Pancreas (tissue), 10 donors: ENCODE measurements around the gene MOB3B. TPM values are rescaled to one million over a fixed set of nuclear protein-coding genes. Genes with fewer than 3 reads are reported as not detected.

Source experiments
- ATAC-seq, 4 donors: fragments of 200-7000 bp; cut with Tn5 transposase; one replicate each; pipeline versions ENCODE4 v1.8.0 to v1.9.1; 2020; ENCODE audit warnings: mild to moderate bottlenecking in 4 of 4, moderate library complexity in 4 of 4
- DNase-seq, 6 donors: peaks; one replicate each; pipeline ENCODE4 v3.0.0-alpha.2; 2020
- FAIRE-seq: peaks from 2 replicates; lab custom pipeline; 2012; peaks lifted over from hg19 to GRCh38; lab: Jason Lieb, UNC
- H3K27ac ChIP-seq, 4 donors: fragments of 200-600 bp; sonication (generic); 1 replicate in 3 of 4; 2 replicates in 1 of 4; pipeline versions ENCODE4 v1.5.0 to v1.8.0; 2020
- H3K27me3 ChIP-seq, 4 donors: fragments of 200-600 bp; one replicate each; pipeline ENCODE4 v1.8.0; 2021
- H3K36me3 ChIP-seq, 3 donors: fragments of 200-600 bp; sonication (generic) in 1 of 3; one replicate each; pipeline versions ENCODE4 v1.5.0 to v1.8.0; 2020 to 2021
- H3K4me1 ChIP-seq, 3 donors: fragments of 200-600 bp; one replicate each; pipeline ENCODE4 v1.8.0; 2021
- H3K4me3 ChIP-seq, 4 donors: fragments of 200-600 bp; sonication (generic) in 2 of 4; one replicate each; pipeline versions ENCODE4 v1.5.0 to v1.8.0; 2020 to 2021
- H3K9me3 ChIP-seq, 4 donors: fragments of 200-600 bp; one replicate each; pipeline ENCODE4 v1.8.0; 2021
- WGBS, 2 donors: extraction: QIAGEN DNeasy Blood & Tissue Kit; methylation state at CpG; one replicate each; pipeline ENCODE4 v1.1.7; 2013; 5-methylcytosine and 5-hydroxymethylcytosine counted together
- intact Hi-C, 3 donors: fragments of 100-400 bp; cut with DNase I; formaldehyde crosslinking; loops; one replicate each; pipeline versions ENCODE4 v1.11.1 to v1.14.2; 2022
- polyA plus RNA-seq, 2 donors: library from polyadenylated mRNA; stranded (reverse); fragments of 200-250 nt; gene quantifications; one replicate each; pipeline ENCODE4 v1.2.3, GENCODE V29; 2013
- total RNA-seq, 6 donors: library from RNA; stranded (reverse); fragmentation: NEBNext Ultra II Directional in 4 of 6; extraction: Animal tissue kit (Norgen Biotek cat#: 25700) in 4 of 6; gene quantifications; one replicate each; pipeline versions ENCODE4 v1.2.1 to v1.2.4, GENCODE V29; 2021 to 2023
- TF ChIP-seq, protein P1 (sequence below), 4 donors: fragments of 200-600 bp; sonication (generic) in 3 of 4; IDR thresholded peaks; one replicate each; pipeline versions ENCODE4 v1.5.0 to v1.8.0; 2021; ENCODE audit warnings: antibody characterized with exemption in 4 of 4
- donor health status: healthy with polysubstance abuse.
- donor health status: DM: no; HTN: no; CAD: no; lungs with moderate emphysema.
- donor health status: DM: no; HTN: no; CAD: no.
- donor health status: control.
- donor health status: control.
- donor health status: Bipolar disorder and iron deficiency.
- donor health status: DM: yes; HTN: yes; CAD: no.
- donor health status: DM: no; HTN: no; CAD: no.
- donor health status: DM: no; HTN: no; CAD: no.
- donor health status: DM: yes; HTN: yes; CAD: no.

MOB3B gene
- total and polyA plus RNA-seq, 8 donors: 1.4 to 10.5 (median 4.0) TPM

DNA sequence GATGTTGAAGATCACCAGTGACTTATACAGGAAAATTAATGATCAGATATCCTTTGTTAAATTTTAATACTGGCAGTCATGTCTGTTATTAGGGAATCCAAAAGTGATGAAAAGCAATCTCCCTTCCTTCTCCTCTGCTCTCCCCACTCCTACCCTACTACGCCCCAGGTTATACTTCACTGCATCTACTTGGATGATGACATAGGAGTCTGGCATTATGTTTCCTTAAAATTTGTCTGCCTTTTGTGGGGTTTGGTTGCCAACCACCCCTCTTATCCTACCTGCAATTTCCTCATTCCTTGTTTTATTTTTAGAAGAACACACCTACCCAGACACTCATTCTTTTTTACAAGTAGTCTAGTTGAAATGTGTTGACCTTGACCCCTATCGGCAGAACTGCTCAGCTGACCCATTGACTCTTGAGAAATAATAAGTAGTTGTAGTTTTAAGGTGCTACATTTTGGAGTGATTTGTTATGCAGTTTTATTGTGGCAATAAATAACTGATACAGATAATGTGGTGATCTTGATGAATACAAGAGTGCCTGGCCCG lies 5.1 kb upstream of the MOB3B start:
- WGBS, 2 donors: 58 to 62% methylated on average over 3 of the region's 3 CpGs
- FAIRE-seq (no peak), DNase-seq (no peak), ATAC-seq (no peak)
- TF ChIP-seq, protein P1, sequence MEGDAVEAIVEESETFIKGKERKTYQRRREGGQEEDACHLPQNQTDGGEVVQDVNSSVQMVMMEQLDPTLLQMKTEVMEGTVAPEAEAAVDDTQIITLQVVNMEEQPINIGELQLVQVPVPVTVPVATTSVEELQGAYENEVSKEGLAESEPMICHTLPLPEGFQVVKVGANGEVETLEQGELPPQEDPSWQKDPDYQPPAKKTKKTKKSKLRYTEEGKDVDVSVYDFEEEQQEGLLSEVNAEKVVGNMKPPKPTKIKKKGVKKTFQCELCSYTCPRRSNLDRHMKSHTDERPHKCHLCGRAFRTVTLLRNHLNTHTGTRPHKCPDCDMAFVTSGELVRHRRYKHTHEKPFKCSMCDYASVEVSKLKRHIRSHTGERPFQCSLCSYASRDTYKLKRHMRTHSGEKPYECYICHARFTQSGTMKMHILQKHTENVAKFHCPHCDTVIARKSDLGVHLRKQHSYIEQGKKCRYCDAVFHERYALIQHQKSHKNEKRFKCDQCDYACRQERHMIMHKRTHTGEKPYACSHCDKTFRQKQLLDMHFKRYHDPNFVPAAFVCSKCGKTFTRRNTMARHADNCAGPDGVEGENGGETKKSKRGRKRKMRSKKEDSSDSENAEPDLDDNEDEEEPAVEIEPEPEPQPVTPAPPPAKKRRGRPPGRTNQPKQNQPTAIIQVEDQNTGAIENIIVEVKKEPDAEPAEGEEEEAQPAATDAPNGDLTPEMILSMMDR (IDR thresholded peaks at IDR 0.05): no peak
- no peak overlapping the region for H3K27ac ChIP-seq
- H3K36me3 ChIP-seq: no peaks in the 10 kb centered on the region
- H3K27me3 ChIP-seq: no peaks in the 10 kb centered on the region
- H3K9me3 ChIP-seq: no peaks in the 10 kb centered on the region
- H3K4me3 ChIP-seq: no peak overlapping the region
- intact Hi-C loops: loop anchor here in 2 of 3 donors (5.0 to 10.0 kb wide), 2 partner anchors 197 to 200 kb away; no protein-coding TSS in a partner anchor
- peaks cover 4 to 23% (median 6%) of the 10 kb centered on the region in 3 donors for H3K4me1 ChIP-seq

DNA sequence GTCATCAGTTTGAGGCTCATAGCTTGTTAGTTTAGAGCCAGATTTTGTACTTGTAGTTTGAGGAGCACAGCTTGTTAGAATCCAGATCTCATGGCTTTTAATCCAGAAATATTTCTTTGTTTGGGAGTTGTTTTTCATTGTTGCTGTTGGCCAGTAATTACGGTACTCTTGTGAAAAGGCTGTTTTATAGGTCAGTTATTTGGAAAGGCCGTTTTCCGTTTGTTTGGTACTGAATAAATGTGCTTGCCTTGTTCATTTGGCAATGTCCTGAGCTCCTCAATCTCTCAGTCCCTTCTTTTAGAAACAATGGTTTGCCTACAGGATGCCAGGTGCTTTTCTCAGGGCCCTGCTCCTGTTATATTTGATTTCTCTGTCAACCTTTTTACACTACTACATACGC lies 4.5 kb upstream of the MOB3B start:
- no peak overlapping the region for H3K27ac ChIP-seq
- 54 to 56% methylated on average over 4 of the region's 4 CpGs for WGBS, 2 donors
- FAIRE-seq: no peak

DNA sequence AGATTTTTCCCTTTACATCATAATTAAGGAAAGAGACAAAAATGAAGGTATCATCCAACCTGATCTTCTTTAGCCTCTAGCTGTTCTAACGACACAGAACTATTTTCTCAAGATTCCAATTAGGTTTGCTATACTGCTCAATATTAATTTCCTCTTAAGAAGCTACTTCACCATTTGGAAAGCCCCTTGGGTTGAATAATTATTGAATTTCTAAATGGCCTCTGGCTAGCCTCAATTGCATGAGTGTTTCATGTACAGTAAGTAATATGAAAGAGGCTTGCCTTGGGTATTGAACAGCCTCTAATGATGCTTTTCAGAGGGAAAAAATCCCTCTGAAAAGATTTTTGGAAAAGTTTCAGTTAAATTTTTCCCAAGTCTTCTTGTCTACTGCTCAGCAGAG lies 3.7 kb upstream of the MOB3B start:
- no peak for ATAC-seq
- no peak overlapping the region for H3K27ac ChIP-seq
- intact Hi-C loops: loop anchor here in 2 of 3 donors (5.0 to 10.0 kb wide), 2 partner anchors 196 to 199 kb away; no protein-coding TSS in a partner anchor

More for the DNA sequence above, 4.5 kb upstream of the MOB3B start:
- H3K27me3 ChIP-seq: no peaks in the 10 kb centered on the region
- DNase-seq: no peak
- H3K36me3 ChIP-seq: no peaks in the 10 kb centered on the region
- no peaks in the 10 kb centered on the region for H3K9me3 ChIP-seq
- no peak for ATAC-seq
- TF ChIP-seq, protein P1 (IDR thresholded peaks at IDR 0.05): no peak
- intact Hi-C loops: loop anchor here in 2 of 3 donors (5.0 to 10.0 kb wide), 2 partner anchors 197 to 199 kb away; no protein-coding TSS in a partner anchor
- H3K4me1 ChIP-seq: peaks cover 0 to 17% (median 0%) of the 10 kb centered on the region in 3 donors
- no peak overlapping the region for H3K4me3 ChIP-seq

DNA sequence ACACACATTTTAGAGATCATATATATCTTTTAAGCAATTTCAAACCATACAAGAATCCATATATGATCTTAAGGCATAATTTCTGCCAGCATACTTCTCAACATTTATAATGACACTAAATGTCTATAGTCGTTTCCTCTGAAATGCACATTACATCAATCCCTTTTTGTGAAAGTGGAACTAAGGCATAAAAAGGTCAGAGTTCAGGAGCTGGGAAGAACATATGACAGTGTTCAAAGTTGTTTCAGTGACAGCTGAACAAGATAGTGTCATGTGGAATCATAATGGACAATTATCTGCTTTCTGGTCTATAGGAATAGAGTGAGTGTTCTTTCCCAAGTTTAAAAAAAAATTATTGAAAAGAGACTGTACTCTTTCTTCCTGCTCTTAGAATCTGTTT lies 2.4 kb upstream of the MOB3B start:
- Histone ChIP-seq H3K4me3 (no peak overlapping the region), H3K27ac (no peak overlapping the region), H3K27me3 (no peaks in the 10 kb centered on the region), H3K36me3 (no peaks in the 10 kb centered on the region), H3K4me1 (peaks cover 0 to 14% (median 0%) of the 10 kb centered on the region in 3 donors), H3K9me3 (no peaks in the 10 kb centered on the region)
- intact Hi-C loops: loop anchor here in 2 of 3 donors (5.0 to 10.0 kb wide), 2 partner anchors 195 to 197 kb away; no protein-coding TSS in a partner anchor
- ATAC-seq (no peak), DNase-seq (no peak), FAIRE-seq (no peak)
- WGBS, 2 donors: 76 to 78% methylated on average over 1 of the region's 1 CpG
- TF ChIP-seq, protein P1 (IDR thresholded peaks at IDR 0.05): no peak

More for the DNA sequence above, 3.7 kb upstream of the MOB3B start:
- no peaks in the 10 kb centered on the region for H3K36me3 ChIP-seq
- TF ChIP-seq, protein P1 (IDR thresholded peaks at IDR 0.05): no peak
- no peaks in the 10 kb centered on the region for H3K9me3 ChIP-seq
- no peak for DNase-seq
- no peak for FAIRE-seq
- peaks cover 0 to 10% (median 0%) of the 10 kb centered on the region in 3 donors for H3K4me1 ChIP-seq
- 89 to 94% methylated on average over 1 of the region's 1 CpG for WGBS, 2 donors
- no peak overlapping the region for H3K4me3 ChIP-seq
- no peaks in the 10 kb centered on the region for H3K27me3 ChIP-seq
